Chondrocyte (in vitro differentiated cells): ENCODE measurements around the gene CD37. TPM values are rescaled to one million over a fixed set of nuclear protein-coding genes. Genes with fewer than 3 reads are reported as not detected.

Experiments
- DNase-seq: peaks from one replicate; pipeline ENCODE4 v3.0.0; 2021; ENCODE audit warnings: mixed read lengths, low spot score
- H3K27ac Mint-ChIP-seq: one replicate; pipeline ENCODE4 v1.8.0; 2021; ENCODE audit warnings: mild to moderate bottlenecking, moderate library complexity, mixed read lengths; ENCODE audit not compliant: unreplicated experiment
- H3K27me3 Mint-ChIP-seq: 2 replicates; pipeline ENCODE4 v1.8.0; 2021; ENCODE audit warnings: low read depth, mixed read lengths
- H3K36me3 Mint-ChIP-seq: 2 replicates; pipeline ENCODE4 v1.8.0; 2021; ENCODE audit warnings: low read depth, mixed read lengths
- H3K4me1 Mint-ChIP-seq: 2 replicates; pipeline ENCODE4 v1.8.0; 2021; ENCODE audit warnings: low read depth, mild to moderate bottlenecking, mixed read lengths
- H3K4me3 Mint-ChIP-seq: one replicate; pipeline ENCODE4 v1.8.0; 2021; ENCODE audit warnings: mild to moderate bottlenecking, moderate library complexity, mixed read lengths; ENCODE audit not compliant: unreplicated experiment
- H3K9me3 Mint-ChIP-seq: 2 replicates; pipeline ENCODE4 v1.8.0; 2021; ENCODE audit warnings: low read depth, mixed read lengths
- CTCF ChIP-seq: fragments of 200-600 bp; sonication (generic); IDR thresholded peaks from 2 replicates; pipeline ENCODE4 v1.5.0; 2021; ENCODE audit warnings: antibody characterized with exemption, mild to moderate bottlenecking, moderate library complexity
- microRNA-seq: library from miRNA; unstranded; fragments of <30 nt; microRNA quantifications from one replicate; pipeline ENCODE4 v1.2.0, GENCODE V29; 2020; ENCODE audit warnings: borderline number of aligned reads
- total RNA-seq: library from RNA; stranded (reverse); gene quantifications from 3 replicates; pipeline ENCODE4 v1.2.1, GENCODE V29; 2021

CD37 gene
- total RNA-seq, 1 donor from 2014 or later, result not detected

- H3K36me3 Mint-ChIP-seq, result no peaks in the 10 kb centered on the region
- H3K27me3 Mint-ChIP-seq, result peaks cover 20% of the 10 kb centered on the region
- DNase-seq, result no peak
- no peak within 1 kb of the TSS for H3K27ac Mint-ChIP-seq
- peaks cover 2% of the 10 kb centered on the region for H3K9me3 Mint-ChIP-seq
- H3K4me1 Mint-ChIP-seq, result no peaks in the 10 kb centered on the region
- no peak within 1 kb of the TSS for H3K4me3 Mint-ChIP-seq
- TF ChIP-seq CTCF, result no peak
These were observed 52.7 kb downstream of the CD37 start, which contains the start of gene KASH5 for GRCh38 chr19:49387936-49388372. TSS of gene KASH5 (plus strand) at chr19:49388249. CDS start at chr19:49390884, 2,635 bp downstream.

GRCh38 chr19:49389406-49389805 is 54.2 kb downstream of the CD37 start:
- TF ChIP-seq CTCF, result no peak
- no peak overlapping the region for H3K27ac Mint-ChIP-seq
- H3K36me3 Mint-ChIP-seq, result no peaks in the 10 kb centered on the region

More at GRCh38 chr19:49389406-49389805, 54.2 kb downstream of the CD37 start:
- Mint-ChIP-seq H3K4me3 (no peak overlapping the region), H3K9me3 (no peaks in the 10 kb centered on the region), H3K4me1 (no peaks in the 10 kb centered on the region), H3K27me3 (peaks cover 22% of the 10 kb centered on the region)
- DNase-seq, result no peak

Small RNA genes within 50 kb of the gene (microRNA-seq; reads per million reads assigned to microRNA genes)
- not detected for gene MIR4324

Other genes with a start within 250 kb of the CD37 start
- gene SNRNP70, start 250.0 kb upstream of the CD37 start, total RNA-seq, result 151 to 218 TPM (median 163 TPM) in 3 replicates
- 12.7 to 14.3 TPM (median 13.9 TPM) in 3 replicates for gene LIN7B, start 221.0 kb upstream of the CD37 start, total RNA-seq
- gene C19orf73, start 216.3 kb upstream of the CD37 start, total RNA-seq, result 1.1 to 1.7 TPM (median 1.6 TPM) in 3 replicates
- 12.7 to 14.4 TPM (median 13.9 TPM) in 3 replicates for gene PPFIA3, start 215.9 kb upstream of the CD37 start, total RNA-seq
- not detected in 3 replicates for gene HRC, start 180.0 kb upstream of the CD37 start, total RNA-seq
- gene TRPM4, start 177.6 kb upstream of the CD37 start, total RNA-seq, result 42.2 to 53.4 TPM (median 50.2 TPM) in 3 replicates
- 3.5 to 5.2 TPM (median 3.5 TPM) in 3 replicates for gene SLC6A16, start 10.2 kb upstream of the CD37 start, total RNA-seq
- gene TEAD2, start 27.0 kb downstream of the CD37 start, total RNA-seq, result 49.6 to 63.8 TPM (median 62.6 TPM) in 3 replicates
- 1.5 to 2.4 TPM (median 2.1 TPM) in 3 replicates for gene DKKL1, start 28.5 kb downstream of the CD37 start, total RNA-seq
- not detected in 3 replicates for gene KASH5, start 52.8 kb downstream of the CD37 start, total RNA-seq
- not detected in 3 replicates for gene PTH2, start 88.0 kb downstream of the CD37 start, total RNA-seq
- not detected in 3 replicates for gene GFY, start 90.0 kb downstream of the CD37 start, total RNA-seq
- 0.17 to 0.47 TPM (median 0.33 TPM) in 3 replicates for gene SLC17A7, start 106.1 kb downstream of the CD37 start, total RNA-seq
- gene PIH1D1, start 116.4 kb downstream of the CD37 start, total RNA-seq, result 52.1 to 60.2 TPM (median 54.6 TPM) in 3 replicates
- 23.2 to 34.9 TPM (median 24.5 TPM) in 3 replicates for gene ALDH16A1, start 117.8 kb downstream of the CD37 start, total RNA-seq
- 1.6 to 3.4 TPM (median 1.9 TPM) in 3 replicates for gene FLT3LG, start 138.8 kb downstream of the CD37 start, total RNA-seq
- gene RPL13A, start 152.2 kb downstream of the CD37 start, total RNA-seq, result 1,566 to 1,771 TPM (median 1,602 TPM) in 3 replicates
- 1,193 to 1,478 TPM (median 1,199 TPM) in 3 replicates for gene RPS11, start 161.0 kb downstream of the CD37 start, total RNA-seq
- gene FCGRT, start 177.3 kb downstream of the CD37 start, total RNA-seq, result 103 to 112 TPM (median 103 TPM) in 3 replicates
- gene RCN3, start 192.6 kb downstream of the CD37 start, total RNA-seq, result 233 to 326 TPM (median 298 TPM) in 3 replicates
- 41.0 to 47.0 TPM (median 46.5 TPM) in 3 replicates for gene NOSIP, start 245.2 kb downstream of the CD37 start, total RNA-seq
- gene PRRG2, start 245.9 kb downstream of the CD37 start, total RNA-seq, result 0.17 to 0.56 TPM (median 0.39 TPM) in 3 replicates